Measurements from ENCODE around the gene CPT2. TPM values are rescaled to one million over a fixed set of nuclear protein-coding genes. Genes with fewer than 3 reads are reported as not detected.

CPT2 gene
- total and polyA plus RNA-seq, 2 of the 13 experiments (the other 11 are each of a cell fraction or from before 2014, with no cell fraction given) = 12.6 to 14.6 TPM

- TF ChIP-seq ZNF556 (CRISPR knock-in tag; IDR thresholded peaks at IDR 0.05; ENCODE audit: borderline replicate concordance) (no peak), IKZF5 (CRISPR knock-in tag; IDR thresholded peaks at IDR 0.05) (no peak), ZNF446 (CRISPR knock-in tag; IDR thresholded peaks at IDR 0.05) (no peak), SP140L (CRISPR knock-in tag; IDR thresholded peaks at IDR 0.05; ENCODE audit: borderline replicate concordance) (no peak), ZNF83 (CRISPR knock-in tag; IDR thresholded peaks at IDR 0.05; ENCODE audit: borderline replicate concordance) (no peak), GATAD2A (CRISPR knock-in tag; IDR thresholded peaks at IDR 0.05) (peak; percentile 78), SOX6 (IDR thresholded peaks at IDR 0.05) (no peak), SOX6 (CRISPR knock-in tag; IDR thresholded peaks at IDR 0.05) (peak; percentile 53; the same call in 1 of the 2 replicates), AHR (CRISPR knock-in tag; IDR thresholded peaks at IDR 0.05) (no peak), KLF16 (CRISPR knock-in tag; IDR thresholded peaks at IDR 0.05) (peak in 1 of 2 experiments; percentile 31; a peak in 1 of 4 replicates), KDM1A (CRISPR knock-in tag; IDR thresholded peaks at IDR 0.05) (no peak), ZNF7 (CRISPR knock-in tag; IDR thresholded peaks at IDR 0.05) (peak; percentile 82), ZBTB10 (CRISPR knock-in tag; IDR thresholded peaks at IDR 0.05; ENCODE audit: borderline replicate concordance) (no peak), NFKBIZ (CRISPR knock-in tag; IDR thresholded peaks at IDR 0.05) (no peak), HNRNPUL1 (IDR thresholded peaks at IDR 0.05; ENCODE audit: low read depth, low read length) (no peak), LCORL (IDR thresholded peaks at IDR 0.05) (no peak), LCORL (CRISPR knock-in tag; IDR thresholded peaks at IDR 0.05) (peak; percentile 37; the same call in 1 of the 2 replicates), SMAD3 (CRISPR knock-in tag; IDR thresholded peaks at IDR 0.05) (no peak), TFDP2 (CRISPR knock-in tag; IDR thresholded peaks at IDR 0.05) (no peak), POGK (CRISPR knock-in tag; conservative IDR thresholded peaks at IDR 0.05) (no peak), XRCC5 (optimal IDR thresholded peaks at IDR 0.05; ENCODE audit: low read length) (peak; percentile 30), MEIS2 (CRISPR knock-in tag; IDR thresholded peaks at IDR 0.05) (0 out of 2 replicates have a peak, but pooled peaks have one; percentile 35), ZNF543 (CRISPR knock-in tag; IDR thresholded peaks at IDR 0.05) (no peak), ZNF430 (CRISPR knock-in tag; IDR thresholded peaks at IDR 0.05) (no peak), CENPT (CRISPR knock-in tag; IDR thresholded peaks at IDR 0.05; ENCODE audit: low read depth) (no peak)
These were observed 20.0 kb upstream of the CPT2 start (continued) for GRCh38 chr1:53176452-53177208.
